ENCODE results near the gene MCTP1. TPM values are rescaled to one million over a fixed set of nuclear protein-coding genes. Genes with fewer than 3 reads are reported as not detected.

MCTP1 gene
- total RNA-seq, 1 donor from 2014 or later = 3.4 TPM

DNA sequence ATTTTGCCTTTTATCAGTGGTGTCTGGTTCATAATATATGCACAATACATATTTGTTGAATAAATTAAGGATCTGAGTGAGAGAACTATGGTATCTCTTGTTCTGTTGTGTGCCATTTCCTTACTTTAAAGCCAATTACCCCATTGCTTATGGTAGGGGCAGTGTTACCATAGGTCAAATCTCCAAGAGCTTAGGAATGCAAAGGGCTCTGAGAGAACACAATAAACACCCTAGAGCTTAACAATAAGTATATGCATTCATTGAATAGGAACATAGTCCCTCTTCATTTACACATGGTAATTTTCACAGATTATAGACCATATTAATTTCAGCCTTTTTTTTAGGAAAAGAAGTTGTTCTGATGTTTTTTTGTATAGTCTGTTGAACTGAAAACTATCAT is 112.2 kb downstream of the MCTP1 start:
- Mint-ChIP-seq H3K4me3 (ENCODE audit: unreplicated experiment) (no peak overlapping the region), H3K27ac (ENCODE audit: unreplicated experiment) (no peak overlapping the region), H3K36me3 (ENCODE audit: low read depth) (peaks cover 13% of the 10 kb centered on the region)

GRCh38 chr5:95164861-95165260 is 120.0 kb downstream of the MCTP1 start:
- Mint-ChIP-seq H3K36me3 (ENCODE audit: low read depth) (peaks cover 7% of the 10 kb centered on the region), H3K27ac (ENCODE audit: unreplicated experiment) (no peak overlapping the region)

More for the DNA sequence above, 112.2 kb downstream of the MCTP1 start:
- peaks cover 11% of the 10 kb centered on the region for H3K4me1 Mint-ChIP-seq (ENCODE audit: low read depth)
- H3K9me3 Mint-ChIP-seq (ENCODE audit: low read depth) = peaks cover 31% of the 10 kb centered on the region
- DNase-seq (ENCODE audit: low spot score) = no peak
- TF ChIP-seq CTCF (IDR thresholded peaks at IDR 0.05) = no peak
- peaks cover 10% of the 10 kb centered on the region for H3K27me3 Mint-ChIP-seq (ENCODE audit: low read depth)

GRCh38 chr5:95163079-95163478 is 121.8 kb downstream of the MCTP1 start:
- DNase-seq (ENCODE audit: low spot score) = no peak
- H3K4me3 Mint-ChIP-seq (ENCODE audit: unreplicated experiment) = no peak overlapping the region
- peaks cover 6% of the 10 kb centered on the region for H3K9me3 Mint-ChIP-seq (ENCODE audit: low read depth)
- H3K27me3 Mint-ChIP-seq (ENCODE audit: low read depth) = peaks cover 13% of the 10 kb centered on the region
- no peak overlapping the region for H3K27ac Mint-ChIP-seq (ENCODE audit: unreplicated experiment)
- peaks cover under 1% of the 10 kb centered on the region for H3K36me3 Mint-ChIP-seq (ENCODE audit: low read depth)
- no peak for TF ChIP-seq CTCF (IDR thresholded peaks at IDR 0.05)
- H3K4me1 Mint-ChIP-seq (ENCODE audit: low read depth) = peaks cover 3% of the 10 kb centered on the region

More at GRCh38 chr5:95164861-95165260, 120.0 kb downstream of the MCTP1 start:
- TF ChIP-seq CTCF (IDR thresholded peaks at IDR 0.05) = no peak
- Mint-ChIP-seq H3K9me3 (ENCODE audit: low read depth) (peaks cover 13% of the 10 kb centered on the region), H3K4me3 (ENCODE audit: unreplicated experiment) (no peak overlapping the region), H3K4me1 (ENCODE audit: low read depth) (peaks cover 3% of the 10 kb centered on the region), H3K27me3 (ENCODE audit: low read depth) (peaks cover 14% of the 10 kb centered on the region)
- no peak for DNase-seq (ENCODE audit: low spot score)

DNA sequence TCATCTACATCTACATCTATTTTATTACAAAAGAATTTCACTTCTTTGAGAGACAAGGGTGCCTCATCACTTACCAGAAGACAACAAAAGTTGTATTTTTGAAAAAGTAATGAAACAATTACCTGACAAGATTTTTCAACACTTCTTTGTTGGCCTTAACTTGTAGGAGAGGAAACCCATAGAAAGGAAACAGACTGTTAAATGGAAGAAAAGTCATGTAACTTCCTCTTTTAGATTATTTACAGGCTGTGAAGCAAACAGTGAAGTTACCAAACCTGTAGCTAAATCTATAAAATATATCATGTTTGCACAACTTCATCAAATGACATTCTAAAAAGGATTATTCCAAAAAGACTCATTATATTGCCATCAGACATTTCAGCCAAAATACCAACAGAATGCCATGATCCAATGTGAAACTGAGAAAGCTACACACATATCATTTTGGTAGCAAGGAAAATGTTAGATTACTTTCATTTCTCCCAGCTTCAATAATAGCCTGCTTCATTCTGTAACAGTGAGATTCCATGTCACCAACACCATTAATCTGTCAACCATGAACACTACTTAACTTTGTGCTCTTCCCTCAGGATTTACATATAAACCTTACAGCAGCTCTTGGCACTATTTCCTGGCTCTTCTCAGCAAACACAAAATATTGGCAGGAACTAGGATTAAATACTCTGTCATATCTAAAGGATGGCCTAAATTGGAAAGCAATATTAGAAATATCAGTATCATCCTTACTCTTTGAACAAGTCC is 122.5 kb downstream of the MCTP1 start:
- TF ChIP-seq CTCF (IDR thresholded peaks at IDR 0.05) = no peak
- Mint-ChIP-seq H3K36me3 (ENCODE audit: low read depth) (no peaks in the 10 kb centered on the region), H3K4me3 (ENCODE audit: unreplicated experiment) (no peak overlapping the region), H3K4me1 (ENCODE audit: low read depth) (peaks cover 3% of the 10 kb centered on the region), H3K9me3 (ENCODE audit: low read depth) (peaks cover 3% of the 10 kb centered on the region), H3K27me3 (ENCODE audit: low read depth) (peaks cover 13% of the 10 kb centered on the region), H3K27ac (ENCODE audit: unreplicated experiment) (no peak overlapping the region)
- no peak for DNase-seq (ENCODE audit: low spot score)

DNA sequence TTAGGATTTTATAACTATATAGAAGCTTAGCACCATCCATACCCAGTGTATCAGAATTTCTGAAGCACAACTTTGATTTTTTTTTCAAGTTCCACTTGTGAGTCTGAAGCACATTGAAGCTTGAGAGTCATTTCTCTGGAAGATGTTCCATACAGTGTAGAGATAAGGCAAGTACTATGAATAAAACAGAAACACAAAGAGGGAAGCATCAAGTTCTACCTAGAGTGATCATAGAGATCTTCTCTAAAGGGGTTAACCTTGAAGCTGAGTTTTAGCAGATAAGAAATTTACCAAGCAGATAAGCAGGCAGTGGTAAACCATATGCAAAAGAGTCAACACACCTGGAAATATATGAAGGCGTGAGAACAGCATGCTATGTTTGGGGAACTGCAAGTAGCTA is 125.3 kb downstream of the MCTP1 start:
- no peak overlapping the region for H3K4me3 Mint-ChIP-seq (ENCODE audit: unreplicated experiment)
- no peak overlapping the region for H3K27ac Mint-ChIP-seq (ENCODE audit: unreplicated experiment)
- TF ChIP-seq CTCF (IDR thresholded peaks at IDR 0.05) = no peak
- H3K36me3 Mint-ChIP-seq (ENCODE audit: low read depth) = no peaks in the 10 kb centered on the region
- no peak for DNase-seq (ENCODE audit: low spot score)
- H3K9me3 Mint-ChIP-seq (ENCODE audit: low read depth) = no peaks in the 10 kb centered on the region
- H3K27me3 Mint-ChIP-seq (ENCODE audit: low read depth) = peaks cover 8% of the 10 kb centered on the region
- H3K4me1 Mint-ChIP-seq (ENCODE audit: low read depth) = peaks cover 3% of the 10 kb centered on the region
